ENCODE measurements around the gene SEPSECS. TPM values are rescaled to one million over a fixed set of nuclear protein-coding genes. Genes with fewer than 3 reads are reported as not detected.

SEPSECS gene
- total and polyA plus RNA-seq, 2 of the 13 experiments (the other 11 are each of a cell fraction or from before 2014, with no cell fraction given): 9.4 to 14.3 TPM

DNA sequence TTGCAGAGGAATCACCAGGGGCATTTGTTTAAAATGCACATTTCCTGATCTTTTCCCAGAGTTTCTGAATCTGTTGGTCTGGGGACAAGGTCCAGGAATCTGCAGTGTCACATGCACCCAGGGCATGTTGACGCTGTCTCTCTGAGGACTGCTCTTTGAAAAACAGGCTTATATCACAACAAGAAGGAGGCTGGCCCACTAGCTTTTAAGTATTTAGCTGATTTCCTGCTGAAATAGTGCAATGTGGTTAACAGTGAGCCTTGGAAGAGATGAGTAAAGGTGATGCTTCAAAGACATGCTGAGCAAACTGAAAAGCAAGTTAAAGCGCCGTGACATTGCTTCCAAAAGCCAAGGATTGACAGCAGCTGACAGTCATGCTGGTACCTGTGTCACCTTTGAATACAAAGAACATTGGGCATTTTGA, 18.6 kb upstream of the SEPSECS start (continued):
- TF ChIP-seq ZNF235 (CRISPR knock-in tag; IDR thresholded peaks at IDR 0.05; ENCODE audit: borderline replicate concordance) (no peak), JDP2 (CRISPR knock-in tag; IDR thresholded peaks at IDR 0.05; ENCODE audit: borderline replicate concordance) (no peak), FOXP4 (CRISPR knock-in tag; IDR thresholded peaks at IDR 0.05) (peak; percentile 61), ZEB1 (IDR thresholded peaks at IDR 0.05; ENCODE audit: insufficient replicate concordance, low read depth) (no peak), NKX3-1 (CRISPR knock-in tag; IDR thresholded peaks at IDR 0.05) (no peak), HNF4G (IDR thresholded peaks at IDR 0.05; ENCODE audit: borderline replicate concordance, low read depth, low read length) (peak; percentile 76), HNF4G (CRISPR knock-in tag; IDR thresholded peaks at IDR 0.05; ENCODE audit: borderline replicate concordance, low read depth) (peak; percentile 86; the same call in 1 of the 2 replicates), ZNF138 (CRISPR knock-in tag; IDR thresholded peaks at IDR 0.05; ENCODE audit: low read depth) (no peak), MAFK (conservative IDR thresholded peaks at IDR 0.05 in 1 of 2, IDR thresholded peaks at IDR 0.05 in 1 of 2; ENCODE audit: low read length in 2 of 2) (peak; percentile 8 to 25; a peak in 1 of 4 replicates), KDM6A (CRISPR knock-in tag; IDR thresholded peaks at IDR 0.05; ENCODE audit: low read depth) (peak; percentile 75), ZSCAN9 (CRISPR knock-in tag; IDR thresholded peaks at IDR 0.05; ENCODE audit: borderline replicate concordance) (0 out of 2 replicates have a peak, but pooled peaks have one; percentile 51), ZNF274 (CRISPR knock-in tag; IDR thresholded peaks at IDR 0.05) (no peak), NR3C1 (CRISPR knock-in tag; IDR thresholded peaks at IDR 0.05) (no peak), ZNF441 (CRISPR knock-in tag; IDR thresholded peaks at IDR 0.05; ENCODE audit: borderline replicate concordance) (peak; percentile 66; the same call in 1 of the 2 replicates), NR2F2 (IDR thresholded peaks at IDR 0.05; ENCODE audit: borderline replicate concordance, low read depth) (no peak), CHD4 (IDR thresholded peaks at IDR 0.05; ENCODE audit: borderline replicate concordance, low read length) (no peak), ZFP36L1 (CRISPR knock-in tag; IDR thresholded peaks at IDR 0.05) (no peak), CC2D1A (CRISPR knock-in tag; IDR thresholded peaks at IDR 0.05) (no peak), MYC (CRISPR knock-in tag; IDR thresholded peaks at IDR 0.05; ENCODE audit: borderline replicate concordance) (peak; percentile 42; the same call in 1 of the 2 replicates), ARNT (IDR thresholded peaks at IDR 0.05) (no peak)
- TF ChIP-seq, protein P1, sequence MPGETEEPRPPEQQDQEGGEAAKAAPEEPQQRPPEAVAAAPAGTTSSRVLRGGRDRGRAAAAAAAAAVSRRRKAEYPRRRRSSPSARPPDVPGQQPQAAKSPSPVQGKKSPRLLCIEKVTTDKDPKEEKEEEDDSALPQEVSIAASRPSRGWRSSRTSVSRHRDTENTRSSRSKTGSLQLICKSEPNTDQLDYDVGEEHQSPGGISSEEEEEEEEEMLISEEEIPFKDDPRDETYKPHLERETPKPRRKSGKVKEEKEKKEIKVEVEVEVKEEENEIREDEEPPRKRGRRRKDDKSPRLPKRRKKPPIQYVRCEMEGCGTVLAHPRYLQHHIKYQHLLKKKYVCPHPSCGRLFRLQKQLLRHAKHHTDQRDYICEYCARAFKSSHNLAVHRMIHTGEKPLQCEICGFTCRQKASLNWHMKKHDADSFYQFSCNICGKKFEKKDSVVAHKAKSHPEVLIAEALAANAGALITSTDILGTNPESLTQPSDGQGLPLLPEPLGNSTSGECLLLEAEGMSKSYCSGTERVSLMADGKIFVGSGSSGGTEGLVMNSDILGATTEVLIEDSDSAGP (CRISPR knock-in tag; IDR thresholded peaks at IDR 0.05; ENCODE audit: borderline replicate concordance): no peak
- TF ChIP-seq, protein P2, sequence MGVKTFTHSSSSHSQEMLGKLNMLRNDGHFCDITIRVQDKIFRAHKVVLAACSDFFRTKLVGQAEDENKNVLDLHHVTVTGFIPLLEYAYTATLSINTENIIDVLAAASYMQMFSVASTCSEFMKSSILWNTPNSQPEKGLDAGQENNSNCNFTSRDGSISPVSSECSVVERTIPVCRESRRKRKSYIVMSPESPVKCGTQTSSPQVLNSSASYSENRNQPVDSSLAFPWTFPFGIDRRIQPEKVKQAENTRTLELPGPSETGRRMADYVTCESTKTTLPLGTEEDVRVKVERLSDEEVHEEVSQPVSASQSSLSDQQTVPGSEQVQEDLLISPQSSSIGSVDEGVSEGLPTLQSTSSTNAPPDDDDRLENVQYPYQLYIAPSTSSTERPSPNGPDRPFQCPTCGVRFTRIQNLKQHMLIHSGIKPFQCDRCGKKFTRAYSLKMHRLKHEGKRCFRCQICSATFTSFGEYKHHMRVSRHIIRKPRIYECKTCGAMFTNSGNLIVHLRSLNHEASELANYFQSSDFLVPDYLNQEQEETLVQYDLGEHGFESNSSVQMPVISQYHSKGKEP (CRISPR knock-in tag; IDR thresholded peaks at IDR 0.05): no peak
- TF ChIP-seq, protein P3, sequence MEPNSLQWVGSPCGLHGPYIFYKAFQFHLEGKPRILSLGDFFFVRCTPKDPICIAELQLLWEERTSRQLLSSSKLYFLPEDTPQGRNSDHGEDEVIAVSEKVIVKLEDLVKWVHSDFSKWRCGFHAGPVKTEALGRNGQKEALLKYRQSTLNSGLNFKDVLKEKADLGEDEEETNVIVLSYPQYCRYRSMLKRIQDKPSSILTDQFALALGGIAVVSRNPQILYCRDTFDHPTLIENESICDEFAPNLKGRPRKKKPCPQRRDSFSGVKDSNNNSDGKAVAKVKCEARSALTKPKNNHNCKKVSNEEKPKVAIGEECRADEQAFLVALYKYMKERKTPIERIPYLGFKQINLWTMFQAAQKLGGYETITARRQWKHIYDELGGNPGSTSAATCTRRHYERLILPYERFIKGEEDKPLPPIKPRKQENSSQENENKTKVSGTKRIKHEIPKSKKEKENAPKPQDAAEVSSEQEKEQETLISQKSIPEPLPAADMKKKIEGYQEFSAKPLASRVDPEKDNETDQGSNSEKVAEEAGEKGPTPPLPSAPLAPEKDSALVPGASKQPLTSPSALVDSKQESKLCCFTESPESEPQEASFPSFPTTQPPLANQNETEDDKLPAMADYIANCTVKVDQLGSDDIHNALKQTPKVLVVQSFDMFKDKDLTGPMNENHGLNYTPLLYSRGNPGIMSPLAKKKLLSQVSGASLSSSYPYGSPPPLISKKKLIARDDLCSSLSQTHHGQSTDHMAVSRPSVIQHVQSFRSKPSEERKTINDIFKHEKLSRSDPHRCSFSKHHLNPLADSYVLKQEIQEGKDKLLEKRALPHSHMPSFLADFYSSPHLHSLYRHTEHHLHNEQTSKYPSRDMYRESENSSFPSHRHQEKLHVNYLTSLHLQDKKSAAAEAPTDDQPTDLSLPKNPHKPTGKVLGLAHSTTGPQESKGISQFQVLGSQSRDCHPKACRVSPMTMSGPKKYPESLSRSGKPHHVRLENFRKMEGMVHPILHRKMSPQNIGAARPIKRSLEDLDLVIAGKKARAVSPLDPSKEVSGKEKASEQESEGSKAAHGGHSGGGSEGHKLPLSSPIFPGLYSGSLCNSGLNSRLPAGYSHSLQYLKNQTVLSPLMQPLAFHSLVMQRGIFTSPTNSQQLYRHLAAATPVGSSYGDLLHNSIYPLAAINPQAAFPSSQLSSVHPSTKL (CRISPR knock-in tag; IDR thresholded peaks at IDR 0.05): peak; percentile 86
